GM19438 (cell line): Measurements from ENCODE around the gene OLIG3.

Experiments
- ATAC-seq: cut with Tn5 transposase; IDR thresholded peaks from one replicate; pipeline ENCODE4 v1.9.1; 2021; ENCODE audit warnings: low read depth; ENCODE audit not compliant: unreplicated experiment

OLIG3 gene

DNA sequence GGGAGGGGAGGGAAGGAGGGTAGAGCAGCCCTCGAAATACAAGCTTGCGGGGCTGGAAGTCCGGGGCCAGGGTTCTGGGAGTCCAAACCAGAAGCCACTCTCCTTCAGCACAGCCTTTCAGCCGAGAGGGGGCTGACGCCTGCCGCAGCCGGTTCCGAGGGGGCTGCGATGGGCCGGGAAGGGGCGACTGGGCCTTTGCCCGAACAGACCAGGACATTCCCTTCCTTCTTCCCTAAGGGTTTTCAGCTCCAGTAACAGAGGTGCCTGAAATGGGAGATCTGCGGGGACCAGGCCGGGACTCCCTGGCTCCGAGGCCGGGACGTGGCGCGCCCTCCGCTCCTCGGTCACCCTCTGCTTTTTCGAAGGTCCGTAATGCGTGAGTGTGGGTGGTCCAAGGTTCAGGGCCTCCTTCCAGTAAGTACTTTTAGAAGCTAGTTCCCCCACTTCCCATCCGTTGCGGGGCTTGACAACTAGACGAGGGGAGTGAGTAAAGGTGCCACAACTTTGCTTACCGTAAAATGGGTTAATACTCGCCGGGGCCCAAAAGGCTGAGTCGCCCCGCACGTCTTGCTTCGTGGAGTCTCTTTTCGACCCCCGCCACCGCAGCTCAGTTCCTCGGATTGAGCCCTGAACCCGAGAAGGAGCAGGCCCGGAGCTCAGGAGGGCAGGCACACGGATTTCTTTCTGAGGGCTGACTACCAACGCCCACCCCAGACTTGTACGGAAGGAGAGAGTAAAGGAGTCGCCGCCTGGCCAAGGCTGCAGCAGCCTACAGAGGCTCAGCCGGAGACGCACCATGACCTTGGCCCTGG, 2.9 kb upstream of the OLIG3 start:
- ATAC-seq, result no peak

DNA sequence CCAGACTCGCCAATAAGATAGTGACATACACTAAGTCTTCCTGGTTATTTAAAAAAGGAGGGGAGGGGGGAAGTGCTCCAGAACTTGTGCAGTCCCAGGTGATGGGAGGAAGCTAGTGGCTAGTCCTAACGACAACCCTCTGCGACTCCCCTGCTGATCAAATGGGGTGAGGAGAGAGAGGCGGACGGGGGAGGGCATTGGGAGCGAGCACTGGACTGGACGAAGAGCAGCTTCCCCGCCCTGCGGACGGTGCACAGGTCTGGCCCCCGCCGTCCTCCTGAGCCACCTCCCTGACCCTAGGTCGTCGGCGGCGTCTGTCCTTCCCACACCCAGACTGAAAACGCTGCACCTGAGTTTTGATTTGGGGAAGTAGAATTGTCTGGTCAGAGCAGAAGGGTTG, 2.2 kb upstream of the OLIG3 start:
- no peak for ATAC-seq

DNA sequence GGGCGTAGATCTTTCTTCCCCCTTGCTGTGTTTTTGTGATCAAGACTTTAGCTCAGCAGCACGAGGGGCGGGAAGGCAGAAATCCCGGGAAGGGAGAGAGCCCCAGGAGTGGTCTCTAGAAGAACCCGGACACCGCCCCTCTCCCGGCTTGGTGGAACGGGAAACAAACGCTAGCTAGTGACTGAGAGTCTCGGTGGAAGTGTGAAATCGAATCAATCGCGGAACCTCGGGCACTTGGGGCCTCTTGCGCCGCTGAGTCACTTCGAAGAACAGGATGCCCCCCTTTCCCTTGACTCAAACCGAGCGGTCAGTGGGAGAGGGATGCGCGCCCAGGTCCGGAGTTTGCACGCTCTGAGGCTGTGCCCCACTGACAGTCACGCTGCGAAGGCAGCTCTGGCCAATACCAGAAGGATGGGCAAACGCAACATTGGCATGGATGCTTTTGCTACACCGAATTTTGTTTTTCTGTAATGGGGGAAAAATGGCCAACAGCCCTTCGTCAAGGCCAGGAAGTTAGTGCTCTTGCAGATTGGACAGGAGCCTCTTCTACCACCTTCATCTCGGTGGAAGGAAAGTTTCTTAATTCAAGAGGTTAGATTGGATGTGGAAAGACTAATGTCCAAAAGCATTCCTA, 1.6 kb upstream of the OLIG3 start:
- ATAC-seq, result no peak

- ATAC-seq, result no peak
These were observed 951 bp upstream of the OLIG3 start for GRCh38 chr6:137494988-137495702.

GRCh38 chr6:137493218-137494038, 766 bp downstream of the OLIG3 start:
- ATAC-seq, result no peak

DNA sequence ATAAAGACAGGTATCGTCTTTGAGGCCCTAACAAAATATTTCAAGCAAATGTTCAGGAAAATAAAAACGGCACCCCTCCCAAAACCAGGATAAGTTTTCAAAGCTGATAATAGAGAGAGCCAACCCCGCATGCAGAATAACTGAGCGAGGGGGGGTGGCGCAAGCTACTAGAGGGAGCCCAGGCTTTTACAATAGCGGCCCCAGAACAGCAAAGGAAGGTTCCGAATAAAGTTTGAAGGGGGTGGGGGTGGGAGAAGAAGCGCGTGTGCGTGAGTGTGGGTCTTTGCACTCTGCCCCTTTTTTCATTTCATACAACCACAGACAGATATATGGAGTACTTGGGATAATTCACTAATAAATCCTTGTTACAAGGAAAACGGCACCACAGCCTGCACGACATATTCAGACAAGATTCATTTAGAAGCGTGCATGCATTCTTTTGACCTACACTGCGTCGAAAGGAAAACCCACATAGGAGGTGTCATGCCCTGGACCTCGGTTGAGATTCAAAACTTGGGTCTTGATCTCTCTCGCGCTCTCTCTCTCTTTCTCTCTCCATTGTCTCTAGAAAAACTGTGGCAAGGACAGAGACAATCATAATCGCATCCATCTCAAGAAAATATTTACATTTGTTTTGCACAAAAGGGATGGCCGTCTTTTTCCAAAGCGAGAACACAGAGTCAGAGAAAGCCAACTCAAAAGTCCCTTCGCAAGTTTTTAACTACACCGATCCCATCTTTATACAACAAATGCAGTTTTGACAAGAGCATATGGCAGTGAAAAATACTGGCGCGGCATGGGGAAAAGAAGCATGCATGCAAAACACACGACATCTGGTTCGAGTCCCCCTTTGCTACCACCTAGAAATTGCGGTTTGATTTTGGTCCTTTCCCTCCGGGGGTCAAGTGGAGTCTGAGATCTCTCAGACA, 1.6 kb downstream of the OLIG3 start:
- ATAC-seq, result no peak

DNA sequence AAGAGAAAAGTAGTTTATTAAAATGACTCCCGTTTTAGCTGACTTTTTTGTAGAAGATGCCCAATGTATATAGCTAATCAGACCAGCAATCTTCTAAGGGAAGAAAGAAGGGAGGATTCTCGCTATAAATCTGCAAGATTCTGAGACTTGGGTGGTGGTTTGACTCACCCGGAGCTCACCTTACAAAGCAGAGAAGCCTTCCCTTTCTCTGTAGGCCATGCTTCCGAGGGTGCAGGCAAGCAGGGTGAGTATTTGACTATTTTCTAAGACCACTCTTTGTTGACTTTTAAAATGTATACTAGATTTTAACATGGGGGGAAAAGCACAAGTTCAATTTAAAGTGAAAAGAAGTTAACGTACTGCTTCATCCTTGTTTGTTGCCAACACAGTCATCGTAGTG, 2.7 kb downstream of the OLIG3 start:
- no peak for ATAC-seq

DNA sequence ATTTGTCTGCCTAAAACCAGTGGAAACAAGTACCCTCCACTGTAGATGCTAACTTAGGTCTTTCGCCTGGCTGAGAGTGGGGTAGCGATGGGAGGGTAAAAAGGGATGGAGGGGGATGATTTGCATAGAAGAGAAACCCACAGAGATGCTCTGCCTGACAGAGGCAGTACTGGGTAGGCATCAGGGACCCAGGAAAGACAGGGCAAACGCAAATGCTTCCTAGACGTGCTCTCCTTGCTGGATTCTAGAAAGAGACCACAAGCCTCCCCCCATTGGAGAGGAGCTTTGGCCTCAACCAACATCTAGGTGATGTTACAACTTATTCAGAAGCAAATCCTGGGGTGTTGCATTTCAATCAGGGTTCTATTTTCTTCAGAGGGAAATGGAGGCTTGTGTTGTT, 3.2 kb downstream of the OLIG3 start:
- ATAC-seq, result no peak

DNA sequence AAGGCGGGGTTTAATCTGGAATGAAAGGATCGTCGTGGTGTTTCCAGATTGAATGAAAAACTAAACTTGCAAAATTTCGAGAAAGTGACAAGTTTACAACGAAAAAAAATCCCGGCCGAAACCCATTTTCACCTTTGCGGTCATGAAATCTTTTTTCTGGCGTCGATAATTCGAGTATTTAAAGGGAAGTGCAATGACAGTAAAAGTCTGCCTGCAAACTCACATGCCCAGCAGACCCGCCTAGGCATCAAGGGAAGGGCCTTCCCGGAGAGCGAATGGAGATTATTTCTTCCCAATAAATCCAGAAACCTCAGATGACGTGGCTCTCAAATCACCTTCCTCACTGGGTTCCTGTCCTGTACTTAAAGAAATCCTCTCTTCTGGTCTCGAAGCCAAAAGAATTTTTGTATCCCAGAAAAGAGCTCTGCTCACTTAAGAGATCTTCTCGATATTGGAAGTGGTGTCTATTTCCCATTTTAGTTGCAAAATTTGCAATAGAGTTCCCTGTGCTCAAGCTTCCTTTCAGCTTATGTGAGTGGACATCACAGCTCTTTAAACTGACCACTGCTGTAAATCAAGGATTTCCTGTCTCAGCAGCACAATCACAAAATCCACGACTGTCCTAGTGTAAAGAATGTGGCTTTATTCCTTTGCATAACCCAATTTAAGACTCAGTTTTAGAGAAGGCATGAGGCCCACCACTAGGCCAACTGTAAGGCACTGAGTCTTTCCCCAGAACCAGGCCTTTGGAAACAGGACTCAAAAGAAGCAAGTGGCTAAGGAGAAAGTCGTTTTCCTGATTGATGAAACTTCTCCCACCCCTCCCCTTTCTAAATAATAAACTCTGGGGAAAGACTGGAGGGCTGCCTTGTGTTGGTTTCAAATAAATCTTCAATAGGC, 3.9 kb downstream of the OLIG3 start:
- no peak for ATAC-seq

DNA sequence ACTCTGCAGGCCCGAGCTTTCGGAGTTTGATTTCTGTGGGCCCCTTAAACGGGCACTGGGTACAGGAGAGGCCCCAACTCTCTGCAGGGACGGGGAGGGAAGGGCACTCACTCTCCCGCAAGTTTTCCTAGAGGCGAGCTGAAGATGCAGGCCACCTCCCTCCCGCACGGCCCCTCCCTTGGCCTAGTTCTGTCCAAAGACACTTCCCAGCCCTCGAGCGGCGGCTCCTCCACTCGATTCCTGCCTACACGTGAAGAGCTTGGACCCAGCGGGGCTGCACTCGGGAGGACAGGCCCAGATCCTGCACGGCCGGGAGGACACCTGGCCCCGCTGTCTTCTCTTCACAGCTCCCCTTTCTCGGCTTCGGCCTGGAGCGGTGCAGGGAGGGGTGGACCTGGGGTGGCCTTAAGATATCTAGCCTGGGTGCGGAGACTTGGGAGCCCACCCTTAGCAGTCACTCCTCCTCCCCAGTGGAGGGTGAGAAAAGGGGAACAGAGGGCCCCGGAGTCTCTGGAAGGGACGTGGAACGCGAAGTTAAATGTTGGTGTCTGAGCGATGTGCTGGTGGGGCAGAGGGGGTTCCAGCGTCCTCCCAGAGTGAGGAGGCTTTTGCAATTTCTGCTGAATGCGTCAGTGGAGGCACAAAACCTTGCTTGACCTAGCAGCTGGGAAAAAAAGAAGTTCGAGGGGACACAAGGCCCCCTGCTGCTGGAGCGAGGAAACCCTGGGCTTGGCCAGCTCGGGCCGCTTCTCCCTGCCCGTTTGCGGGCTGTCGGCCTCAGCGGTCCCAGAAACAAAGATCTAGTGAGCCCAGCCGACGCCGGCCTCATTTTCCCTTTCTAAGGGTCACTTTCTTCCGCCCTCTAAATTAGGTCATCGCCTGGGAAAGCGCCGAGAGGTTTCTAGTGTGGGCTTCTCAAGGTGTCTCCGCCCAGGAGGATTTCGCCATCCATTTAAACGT, 4.9 kb downstream of the OLIG3 start:
- no peak for ATAC-seq

GRCh38 chr6:137488150-137489045, 5.8 kb downstream of the OLIG3 start:
- no peak for ATAC-seq

DNA sequence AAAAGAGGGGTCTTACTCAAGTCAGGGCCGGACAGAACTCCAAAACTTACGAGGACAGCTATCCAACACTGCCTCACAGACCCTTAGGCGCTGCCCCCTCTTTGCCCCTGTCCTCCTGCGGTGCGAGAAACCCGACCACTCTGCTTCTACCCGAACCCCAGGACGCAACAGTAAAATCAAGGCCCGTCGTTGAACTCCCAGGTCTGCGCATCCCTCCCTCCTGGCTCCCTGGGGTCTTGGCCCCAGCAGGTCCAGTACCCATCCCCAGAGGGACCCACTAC, 6.4 kb downstream of the OLIG3 start:
- ATAC-seq, result no peak

DNA sequence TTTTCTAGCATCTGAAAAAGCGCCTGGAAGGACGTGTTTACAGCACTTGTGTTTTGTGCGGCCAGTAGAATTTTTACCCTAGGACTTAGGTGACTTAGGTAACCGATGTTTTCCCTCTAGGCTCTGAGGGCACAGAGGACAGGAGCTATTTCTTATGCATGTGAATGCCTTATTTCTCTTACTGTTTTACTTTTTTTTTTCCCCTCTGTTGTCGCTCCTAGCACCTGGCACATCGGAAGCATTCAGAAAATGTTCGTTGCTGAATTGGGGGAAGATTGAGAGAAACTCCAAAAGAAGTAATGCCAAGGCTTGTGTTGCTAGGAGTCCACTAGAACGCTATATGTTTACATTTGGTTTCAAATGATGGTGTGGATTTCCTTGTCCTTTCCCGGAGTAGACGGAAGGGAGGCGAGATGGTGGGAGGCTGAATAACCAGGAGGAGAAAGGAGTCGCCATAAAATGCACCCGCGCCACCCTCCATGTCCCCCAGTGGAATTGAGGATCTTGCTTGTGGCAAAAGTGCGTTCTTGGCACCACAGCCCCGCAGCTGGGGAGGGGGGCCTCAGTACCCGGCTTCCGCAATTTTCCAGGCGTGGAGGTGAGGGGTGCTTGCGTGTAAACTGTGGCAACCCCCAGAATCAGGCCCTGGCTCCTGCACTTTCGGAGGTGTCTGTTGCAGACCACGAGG, 6.9 kb downstream of the OLIG3 start:
- no peak for ATAC-seq

- no peak for ATAC-seq
These were observed 7.8 kb downstream of the OLIG3 start for GRCh38 chr6:137486416-137486815.

- no peak for ATAC-seq
These were observed 13.8 kb downstream of the OLIG3 start for GRCh38 chr6:137480431-137480830.

- ATAC-seq, result no peak
These were observed 19.1 kb downstream of the OLIG3 start for GRCh38 chr6:137475103-137475502.
